ENCODE data around the gene GFM1. TPM values are rescaled to one million over a fixed set of nuclear protein-coding genes. Genes with fewer than 3 reads are reported as not detected.

The GFM1 gene
- total RNA-seq, 4 donors from 2014 or later = 29.4 to 48.5 (median 45.5) TPM

- Histone ChIP-seq H3K9me3 (peaks cover 0 to 11% (median 0%) of the 10 kb centered on the region in 4 donors), H3K27me3 (no peaks in the 10 kb centered on the region), H3K4me1 (peaks cover 0 to 25% (median 7%) of the 10 kb centered on the region in 4 donors), H3K36me3 (peaks cover 0 to 63% (median 0%) of the 10 kb centered on the region in 3 donors), H3K4me3 (no peak overlapping the region), H3K27ac (no peak overlapping the region)
- TF ChIP-seq EP300 (IDR thresholded peaks at IDR 0.05) = no peak
- TF ChIP-seq CTCF (IDR thresholded peaks at IDR 0.05) = no peak
- no peak for TF ChIP-seq POLR2A (IDR thresholded peaks at IDR 0.05)
- WGBS, 2 donors = 76 to 85% methylated on average over 7 of the region's 7 CpGs
- DNase-seq (ENCODE audit: low spot score in 2 of 2) = no peak
Observed at GRCh38 chr3:158735296-158736033, 91.1 kb downstream of the GFM1 start.

GRCh38 chr3:158737410-158737809 lies 93.1 kb downstream of the GFM1 start:
- Histone ChIP-seq H3K4me1 (peaks cover 0 to 12% (median 0%) of the 10 kb centered on the region in 4 donors), H3K27ac (no peak overlapping the region), H3K36me3 (peaks cover 0 to 79% (median 0%) of the 10 kb centered on the region in 3 donors), H3K27me3 (no peaks in the 10 kb centered on the region), H3K4me3 (no peak overlapping the region), H3K9me3 (peaks cover 0 to 11% (median 0%) of the 10 kb centered on the region in 4 donors)
- 69 to 94% methylated on average over 2 of the region's 2 CpGs for WGBS, 2 donors
- no peak for DNase-seq (ENCODE audit: low spot score in 2 of 2)
- TF ChIP-seq CTCF (IDR thresholded peaks at IDR 0.05) (no peak), EP300 (IDR thresholded peaks at IDR 0.05) (no peak), POLR2A (IDR thresholded peaks at IDR 0.05) (no peak)

- peaks cover 0 to 11% (median 0%) of the 10 kb centered on the region in 4 donors for H3K9me3 ChIP-seq
- 83 to 86% methylated on average over 9 of the region's 9 CpGs for WGBS, 2 donors
- peaks cover 0 to 86% (median 0%) of the 10 kb centered on the region in 3 donors for H3K36me3 ChIP-seq
- no peaks in the 10 kb centered on the region for H3K27me3 ChIP-seq
- H3K4me1 ChIP-seq = peaks cover 0 to 5% (median 0%) of the 10 kb centered on the region in 4 donors
- TF ChIP-seq POLR2A (IDR thresholded peaks at IDR 0.05) (no peak), CTCF (IDR thresholded peaks at IDR 0.05) (no peak), EP300 (IDR thresholded peaks at IDR 0.05) (no peak)
- no peak for DNase-seq (ENCODE audit: low spot score in 2 of 2)
- H3K27ac ChIP-seq = no peak overlapping the region
- no peak overlapping the region for H3K4me3 ChIP-seq
Observed at GRCh38 chr3:158737976-158738615, 93.8 kb downstream of the GFM1 start.

- TF ChIP-seq POLR2A (IDR thresholded peaks at IDR 0.05) (no peak), EP300 (IDR thresholded peaks at IDR 0.05) (no peak), CTCF (IDR thresholded peaks at IDR 0.05) (no peak)
- H3K9me3 ChIP-seq = peaks cover 0 to 11% (median 0%) of the 10 kb centered on the region in 4 donors
- peaks cover 0 to 87% (median 0%) of the 10 kb centered on the region in 3 donors for H3K36me3 ChIP-seq
- no peak overlapping the region for H3K4me3 ChIP-seq
- no peaks in the 10 kb centered on the region for H3K27me3 ChIP-seq
- 96 to 97% methylated on average over 6 of the region's 6 CpGs for WGBS, 2 donors
- H3K27ac ChIP-seq = no peak overlapping the region
- no peak for DNase-seq (ENCODE audit: low spot score in 2 of 2)
- H3K4me1 ChIP-seq = no peaks in the 10 kb centered on the region
Observed at GRCh38 chr3:158738653-158739052, 94.3 kb downstream of the GFM1 start.

- no peak overlapping the region for H3K4me3 ChIP-seq
- no peaks in the 10 kb centered on the region for H3K27me3 ChIP-seq
- H3K36me3 ChIP-seq = peaks cover 0 to 83% (median 0%) of the 10 kb centered on the region in 3 donors
- no peak overlapping the region for H3K27ac ChIP-seq
- no peak for DNase-seq (ENCODE audit: low spot score in 2 of 2)
- H3K9me3 ChIP-seq = peaks cover 0 to 11% (median 0%) of the 10 kb centered on the region in 4 donors
- no peaks in the 10 kb centered on the region for H3K4me1 ChIP-seq
- no peak for TF ChIP-seq CTCF (IDR thresholded peaks at IDR 0.05)
- TF ChIP-seq EP300 (IDR thresholded peaks at IDR 0.05) = no peak
- no peak for TF ChIP-seq POLR2A (IDR thresholded peaks at IDR 0.05)
- WGBS, 2 donors = 87 to 88% methylated on average over 4 of the region's 4 CpGs
Observed at GRCh38 chr3:158739078-158739477, 94.8 kb downstream of the GFM1 start.

Data from tibial nerve (tissue), 4 donors.